IPS-18a (cell line): ENCODE data around the gene LDB2.

Experiments
- H3K27ac ChIP-seq: one replicate; pipeline ENCODE4 v1.5.1; 2013; ENCODE audit warnings: low read length
- H3K27me3 ChIP-seq: one replicate; pipeline ENCODE4 v1.6.1; 2013; ENCODE audit warnings: mild to moderate bottlenecking, low read length; ENCODE audit not compliant: control insufficient read depth, insufficient read depth
- H3K36me3 ChIP-seq: one replicate; pipeline ENCODE4 v1.6.1; 2013; ENCODE audit warnings: low read depth, low read length; ENCODE audit not compliant: control insufficient read depth
- H3K4me1 ChIP-seq: one replicate; pipeline ENCODE4 v1.6.1; 2013; ENCODE audit warnings: low read depth, low read length; ENCODE audit not compliant: control insufficient read depth
- H3K4me3 ChIP-seq: one replicate; pipeline ENCODE4 v1.5.1; 2013; ENCODE audit warnings: low read length
- H3K9ac ChIP-seq: one replicate; pipeline ENCODE4 v1.6.1; 2013; ENCODE audit warnings: mild to moderate bottlenecking, low read length, moderate library complexity
- H3K9me3 ChIP-seq: one replicate; pipeline ENCODE4 v1.6.1; 2013; ENCODE audit warnings: low read depth, low read length; ENCODE audit not compliant: control insufficient read depth

The LDB2 gene

DNA sequence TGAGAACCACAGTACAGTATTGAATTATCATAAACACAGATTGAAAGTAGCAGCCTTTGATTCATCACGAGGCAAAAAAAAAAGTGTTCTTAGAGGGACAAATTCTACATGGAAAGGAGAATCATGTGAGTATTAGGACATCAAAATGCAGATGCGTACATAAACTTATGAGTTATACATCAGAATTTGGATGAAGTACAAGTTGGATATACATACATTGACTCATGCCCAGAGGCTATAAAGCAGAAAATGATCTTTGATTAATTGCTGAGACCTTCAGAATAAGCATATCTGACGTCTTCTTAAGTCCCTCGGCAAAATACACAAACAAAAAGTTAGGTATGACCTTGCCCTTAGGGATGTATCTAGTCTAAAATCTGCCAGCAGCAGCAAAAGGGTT lies 206.4 kb downstream of the LDB2 start:
- H3K36me3 ChIP-seq: no peaks in the 10 kb centered on the region
- H3K9me3 ChIP-seq: no peaks in the 10 kb centered on the region
- H3K4me3 ChIP-seq: no peak overlapping the region
- peaks cover 20% of the 10 kb centered on the region for H3K4me1 ChIP-seq
- no peaks in the 10 kb centered on the region for H3K27me3 ChIP-seq
- H3K9ac ChIP-seq: no peak overlapping the region
- no peak overlapping the region for H3K27ac ChIP-seq

DNA sequence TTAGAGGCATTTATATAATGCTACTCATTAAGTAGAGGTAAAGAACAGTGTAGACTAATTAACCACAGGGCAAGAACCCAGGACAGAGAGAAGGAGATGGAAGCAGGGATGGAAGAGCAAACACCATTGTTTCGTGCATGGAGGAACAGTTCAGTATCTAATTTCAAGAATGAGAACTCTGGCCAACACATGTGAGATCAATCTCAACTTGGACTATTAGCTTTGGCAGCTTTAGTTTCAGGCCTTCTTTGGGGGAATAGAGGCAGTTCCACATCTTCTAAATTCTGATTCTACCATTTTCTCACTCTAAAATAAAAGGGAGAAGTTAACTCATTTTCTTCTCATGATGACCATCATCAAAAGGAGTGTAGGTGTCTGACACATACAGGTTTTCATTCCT lies 207.0 kb downstream of the LDB2 start:
- Histone ChIP-seq H3K4me1 (peaks cover 20% of the 10 kb centered on the region), H3K27me3 (no peaks in the 10 kb centered on the region), H3K9ac (no peak overlapping the region)

GRCh38 chr4:16687845-16688244 lies 210.6 kb downstream of the LDB2 start:
- Histone ChIP-seq H3K4me3 (no peak overlapping the region), H3K9me3 (no peaks in the 10 kb centered on the region), H3K27me3 (no peaks in the 10 kb centered on the region), H3K9ac (no peak overlapping the region), H3K4me1 (peaks cover 4% of the 10 kb centered on the region), H3K27ac (no peak overlapping the region), H3K36me3 (no peaks in the 10 kb centered on the region)

More for the DNA sequence above, 207.0 kb downstream of the LDB2 start:
- H3K27ac ChIP-seq: no peak overlapping the region
- no peaks in the 10 kb centered on the region for H3K36me3 ChIP-seq
- H3K4me3 ChIP-seq: no peak overlapping the region
- H3K9me3 ChIP-seq: no peaks in the 10 kb centered on the region

DNA sequence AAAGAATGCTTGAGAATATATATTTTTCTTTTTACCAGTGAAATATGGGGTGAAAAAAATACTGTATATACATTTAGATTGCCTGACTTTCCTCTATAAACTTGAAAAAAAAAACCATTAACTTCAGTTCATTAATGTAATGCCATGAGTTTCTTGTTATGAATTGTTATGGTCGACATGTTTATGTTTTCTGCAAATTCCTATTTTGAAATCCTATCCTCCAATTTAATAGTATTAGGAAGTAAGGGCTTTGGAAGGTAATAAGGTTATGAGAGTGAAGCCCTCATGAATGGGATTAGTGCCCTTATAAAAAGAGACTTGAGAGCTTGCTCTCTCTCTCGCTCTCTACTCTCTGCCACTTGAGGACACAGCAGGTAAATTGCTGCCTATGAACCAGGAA lies 211.4 kb downstream of the LDB2 start:
- H3K27ac ChIP-seq: no peak overlapping the region
- H3K9ac ChIP-seq: no peak overlapping the region
- no peaks in the 10 kb centered on the region for H3K27me3 ChIP-seq
- H3K36me3 ChIP-seq: no peaks in the 10 kb centered on the region
- no peaks in the 10 kb centered on the region for H3K9me3 ChIP-seq
- H3K4me3 ChIP-seq: no peak overlapping the region
- H3K4me1 ChIP-seq: no peaks in the 10 kb centered on the region

GRCh38 chr4:16686195-16686594 lies 212.2 kb downstream of the LDB2 start:
- H3K4me3 ChIP-seq: no peak overlapping the region
- H3K9ac ChIP-seq: no peak overlapping the region
- H3K27me3 ChIP-seq: no peaks in the 10 kb centered on the region

DNA sequence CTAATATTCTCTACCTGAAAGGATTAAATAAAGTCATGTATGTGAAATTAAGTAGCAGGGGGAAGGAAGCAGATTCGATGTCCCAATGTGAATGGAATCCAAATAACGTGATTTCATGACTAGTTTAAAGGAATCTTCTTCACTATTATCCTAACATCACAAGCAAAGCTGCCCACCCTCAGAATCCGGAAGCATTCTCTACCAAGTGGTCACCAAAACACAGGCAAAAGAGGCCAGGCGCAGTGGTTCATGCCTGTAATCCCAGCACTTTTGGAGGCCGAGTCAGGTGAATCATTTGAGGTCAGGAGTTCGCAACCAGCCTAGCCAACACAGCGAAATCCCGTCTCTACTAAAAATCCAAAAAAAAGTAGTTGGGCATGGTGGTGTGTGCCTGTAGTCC lies 212.9 kb downstream of the LDB2 start:
- no peaks in the 10 kb centered on the region for H3K27me3 ChIP-seq
- no peaks in the 10 kb centered on the region for H3K36me3 ChIP-seq
- H3K27ac ChIP-seq: no peak overlapping the region
- H3K9me3 ChIP-seq: no peaks in the 10 kb centered on the region
- H3K4me1 ChIP-seq: no peaks in the 10 kb centered on the region
- no peak overlapping the region for H3K4me3 ChIP-seq
- no peak overlapping the region for H3K9ac ChIP-seq

More at GRCh38 chr4:16686195-16686594, 212.2 kb downstream of the LDB2 start:
- no peak overlapping the region for H3K27ac ChIP-seq
- no peaks in the 10 kb centered on the region for H3K9me3 ChIP-seq
- no peaks in the 10 kb centered on the region for H3K36me3 ChIP-seq
- no peaks in the 10 kb centered on the region for H3K4me1 ChIP-seq

DNA sequence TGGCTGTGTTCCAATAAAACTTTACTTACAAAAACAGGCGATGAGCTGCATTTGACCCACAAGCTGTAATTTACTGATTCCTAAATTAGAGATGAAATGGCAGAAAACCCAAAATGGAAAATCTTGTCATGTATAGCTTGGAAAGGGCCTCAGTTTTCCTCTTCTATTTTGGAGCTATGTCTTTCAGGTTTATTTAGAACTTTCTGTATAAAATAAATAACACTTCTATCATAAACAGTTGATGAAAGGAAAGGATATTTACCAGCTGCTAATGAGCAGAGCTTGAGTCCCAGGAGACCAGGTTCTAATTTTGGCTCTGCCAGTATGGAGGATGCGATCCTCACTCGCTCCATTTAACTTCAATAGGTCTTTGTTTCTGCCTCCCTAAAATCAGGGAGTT lies 213.5 kb downstream of the LDB2 start:
- no peak overlapping the region for H3K4me3 ChIP-seq
- H3K27ac ChIP-seq: no peak overlapping the region
- H3K27me3 ChIP-seq: no peaks in the 10 kb centered on the region
- H3K9ac ChIP-seq: no peak overlapping the region
- H3K36me3 ChIP-seq: no peaks in the 10 kb centered on the region
- no peaks in the 10 kb centered on the region for H3K9me3 ChIP-seq
- H3K4me1 ChIP-seq: no peaks in the 10 kb centered on the region

DNA sequence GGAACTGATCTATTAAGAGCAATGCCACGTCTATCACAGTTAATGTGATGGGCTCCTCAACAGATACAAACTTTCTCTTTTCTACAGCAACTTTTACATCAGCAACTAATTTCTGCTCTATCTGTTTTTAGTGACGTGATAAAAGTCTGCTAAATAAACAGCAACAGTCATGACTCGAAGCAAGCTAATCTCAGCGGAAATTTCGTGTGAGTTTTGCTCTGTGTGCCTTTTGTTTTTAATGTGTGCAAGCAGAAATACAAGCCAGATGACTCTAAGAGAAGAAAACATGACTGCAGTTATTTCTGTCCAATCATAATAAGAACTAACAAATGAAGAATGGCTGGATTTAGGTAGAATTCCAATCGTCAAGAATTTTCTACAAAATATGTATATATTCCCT lies 214.3 kb downstream of the LDB2 start:
- no peaks in the 10 kb centered on the region for H3K9me3 ChIP-seq
- no peaks in the 10 kb centered on the region for H3K36me3 ChIP-seq
- H3K27me3 ChIP-seq: no peaks in the 10 kb centered on the region
- H3K4me1 ChIP-seq: no peaks in the 10 kb centered on the region
- no peak overlapping the region for H3K4me3 ChIP-seq
- no peak overlapping the region for H3K27ac ChIP-seq
- no peak overlapping the region for H3K9ac ChIP-seq

DNA sequence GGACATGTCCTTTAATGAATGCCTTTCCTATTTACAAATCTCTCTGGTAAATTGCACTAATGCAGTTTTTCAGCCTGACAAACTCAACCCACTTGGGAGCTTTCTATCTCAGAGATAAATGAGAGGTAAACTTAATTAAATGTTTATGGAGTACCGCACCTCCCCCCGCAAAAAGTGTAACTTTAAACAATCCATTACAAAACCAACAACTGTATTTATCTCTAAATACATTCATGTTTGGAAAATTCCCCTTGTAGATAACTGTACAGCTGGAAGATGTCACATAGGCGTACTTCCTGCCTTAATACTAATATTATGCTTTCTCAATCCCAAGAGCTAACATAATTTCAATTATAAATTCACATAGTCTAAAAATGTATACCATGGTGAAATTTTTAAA lies 215.5 kb downstream of the LDB2 start:
- Histone ChIP-seq H3K36me3 (no peaks in the 10 kb centered on the region), H3K27me3 (no peaks in the 10 kb centered on the region), H3K4me3 (no peak overlapping the region), H3K4me1 (no peaks in the 10 kb centered on the region), H3K27ac (no peak overlapping the region), H3K9me3 (no peaks in the 10 kb centered on the region), H3K9ac (no peak overlapping the region)

- no peak overlapping the region for H3K4me3 ChIP-seq
- no peaks in the 10 kb centered on the region for H3K9me3 ChIP-seq
- H3K9ac ChIP-seq: no peak overlapping the region
- peaks cover 5% of the 10 kb centered on the region for H3K4me1 ChIP-seq
- no peak overlapping the region for H3K27ac ChIP-seq
- no peaks in the 10 kb centered on the region for H3K27me3 ChIP-seq
- H3K36me3 ChIP-seq: no peaks in the 10 kb centered on the region
These were observed 221.2 kb downstream of the LDB2 start for GRCh38 chr4:16677001-16677944.

GRCh38 chr4:16676230-16676770 lies 222.1 kb downstream of the LDB2 start:
- Histone ChIP-seq H3K36me3 (no peaks in the 10 kb centered on the region), H3K27me3 (no peaks in the 10 kb centered on the region), H3K9ac (no peak overlapping the region), H3K4me1 (peaks cover 5% of the 10 kb centered on the region), H3K27ac (no peak overlapping the region), H3K4me3 (no peak overlapping the region), H3K9me3 (no peaks in the 10 kb centered on the region)

GRCh38 chr4:16674082-16674481 lies 224.4 kb downstream of the LDB2 start:
- H3K27me3 ChIP-seq: no peaks in the 10 kb centered on the region
- no peak overlapping the region for H3K27ac ChIP-seq
- no peak overlapping the region for H3K4me3 ChIP-seq
- H3K9ac ChIP-seq: no peak overlapping the region
- no peaks in the 10 kb centered on the region for H3K36me3 ChIP-seq
- peaks cover 5% of the 10 kb centered on the region for H3K4me1 ChIP-seq
- no peaks in the 10 kb centered on the region for H3K9me3 ChIP-seq
